ENCODE data around the gene CASK.

The CASK gene

GRCh38 chrX:41923211-41923977, at the start of gene CASK:
Gene CASK (minus strand): TSS chrX:41923554. CDS start chrX:41922988, 566 bp downstream.
- no peak for FAIRE-seq

DNA sequence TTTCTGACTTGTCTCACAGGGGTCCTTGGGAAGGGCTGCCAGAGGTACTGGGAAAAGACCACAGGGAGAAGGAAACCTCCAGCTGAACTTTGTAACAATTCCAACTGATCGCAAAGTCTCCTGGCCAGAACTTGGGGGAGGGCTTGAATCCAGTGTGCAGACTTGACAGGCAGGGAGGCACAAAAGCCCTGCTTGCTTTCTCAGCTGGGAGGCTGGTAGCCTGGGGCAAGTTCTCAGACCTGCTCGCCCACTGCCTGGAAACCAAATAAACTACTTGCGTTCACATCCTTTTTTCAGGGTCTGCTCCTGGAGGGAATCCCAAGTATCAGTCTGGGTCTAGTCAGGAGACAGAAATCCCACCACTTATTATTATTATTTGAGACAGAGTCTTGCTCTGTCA, 48.0 kb upstream of the CASK start:
- no peak for FAIRE-seq

DNA sequence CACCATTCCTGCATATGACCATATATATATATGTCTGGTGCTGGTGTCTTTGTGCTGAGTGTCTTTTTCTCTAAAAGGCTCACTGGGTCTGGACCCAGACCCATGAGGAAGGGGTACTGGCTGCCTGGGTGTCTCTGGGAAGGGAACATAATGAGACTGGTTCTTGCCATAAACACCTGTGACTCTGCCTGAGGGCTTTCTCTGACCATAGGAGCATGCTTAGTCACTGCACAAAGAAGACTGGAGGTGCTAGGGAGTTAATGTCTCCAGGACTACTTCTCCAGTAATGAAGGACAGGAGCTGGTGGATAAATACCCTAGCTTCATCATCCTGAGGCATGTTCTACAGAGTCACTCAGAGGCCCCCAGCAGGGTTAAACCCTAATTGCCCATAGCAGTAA, 47.1 kb upstream of the CASK start:
- no peak for FAIRE-seq

GRCh38 chrX:41963348-41963747, 40.0 kb upstream of the CASK start:
- FAIRE-seq: no peak

DNA sequence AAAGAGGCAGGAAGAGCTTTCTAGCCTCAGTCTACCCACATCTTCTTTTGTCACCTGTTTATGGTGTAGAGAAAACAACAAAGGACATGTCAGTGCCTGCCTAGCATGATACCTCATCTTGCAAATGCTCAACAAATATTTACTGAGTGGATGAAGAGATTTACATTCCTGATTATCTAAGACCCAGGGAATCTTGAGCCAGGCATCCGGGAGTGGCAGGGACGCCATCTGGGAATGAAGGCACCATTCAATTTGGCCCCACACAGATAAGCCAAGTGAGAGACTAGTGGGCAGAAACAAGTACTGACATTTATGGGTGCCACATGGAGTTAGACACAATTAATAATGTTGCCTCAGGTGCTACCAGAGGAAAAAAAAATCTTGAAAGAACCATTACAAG, 36.8 kb upstream of the CASK start:
- no peak for FAIRE-seq

DNA sequence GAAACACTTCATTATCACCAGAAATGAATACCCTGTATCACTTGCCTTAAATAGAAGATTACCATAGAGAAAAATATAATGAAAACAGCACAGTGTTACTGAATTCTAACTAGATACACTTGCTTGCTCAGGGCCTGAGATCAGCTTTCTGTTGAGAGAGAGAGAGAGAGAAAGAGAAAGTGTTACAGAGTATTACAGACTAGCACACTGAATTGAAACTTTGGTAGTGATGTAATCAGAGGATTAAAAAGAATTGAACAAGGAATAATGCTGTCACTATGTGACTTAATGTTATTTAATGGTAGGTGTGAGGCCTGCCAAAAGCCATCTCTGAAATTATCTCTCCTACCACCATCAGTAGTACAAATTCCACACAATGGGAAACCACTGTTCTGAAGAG, 35.5 kb upstream of the CASK start:
- no peak for FAIRE-seq

DNA sequence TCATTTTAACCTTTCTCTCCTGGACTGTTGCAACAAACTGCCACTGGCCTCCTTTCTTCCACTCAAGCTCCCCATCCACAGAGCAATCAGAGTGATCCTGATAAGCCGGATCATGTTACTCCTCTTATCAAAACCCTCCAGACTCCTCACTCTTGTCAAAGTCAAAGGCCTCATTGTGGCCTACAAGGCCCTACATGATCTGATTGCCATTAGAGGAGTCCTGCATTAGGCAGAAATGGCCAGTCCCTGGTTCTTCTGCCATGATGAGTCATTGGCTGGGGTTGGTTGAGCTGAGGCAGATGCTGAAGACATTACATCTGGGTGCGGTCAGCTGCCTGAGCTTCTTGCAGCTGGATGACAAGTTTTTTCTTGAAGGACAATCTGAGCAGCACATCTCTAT, 32.7 kb upstream of the CASK start:
- FAIRE-seq: no peak

GRCh38 chrX:41952102-41952501, 28.7 kb upstream of the CASK start:
- FAIRE-seq: no peak

DNA sequence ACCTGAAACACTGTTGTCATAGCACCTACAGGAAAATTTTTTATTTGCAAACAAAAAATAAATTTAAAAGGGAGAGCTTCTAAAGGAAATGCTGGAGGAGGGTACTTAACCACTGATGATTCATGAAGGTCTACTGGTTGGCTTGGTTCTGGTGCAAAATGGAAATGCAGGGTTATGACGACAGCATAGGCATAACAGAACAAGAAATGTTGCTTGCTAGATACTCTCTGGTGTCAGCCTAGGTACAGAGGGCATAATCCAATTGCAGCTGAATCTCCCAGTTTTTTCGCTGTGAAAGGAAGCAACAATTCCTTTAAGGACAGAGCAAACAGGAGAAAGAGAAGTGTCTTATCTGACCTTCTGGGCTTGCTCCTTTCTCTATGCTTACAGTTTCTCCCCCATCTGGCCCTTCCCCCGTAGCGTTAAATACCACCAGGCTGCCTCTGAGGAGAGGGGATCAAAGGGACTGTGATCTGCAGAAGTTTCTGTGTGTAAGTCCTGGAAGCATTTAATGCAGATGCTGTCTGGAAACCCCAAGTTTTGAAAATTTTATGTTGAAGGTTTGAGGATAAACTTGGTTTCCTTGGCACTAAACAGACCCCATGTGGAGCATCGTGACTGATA, 23.7 kb upstream of the CASK start:
- FAIRE-seq: no peak

DNA sequence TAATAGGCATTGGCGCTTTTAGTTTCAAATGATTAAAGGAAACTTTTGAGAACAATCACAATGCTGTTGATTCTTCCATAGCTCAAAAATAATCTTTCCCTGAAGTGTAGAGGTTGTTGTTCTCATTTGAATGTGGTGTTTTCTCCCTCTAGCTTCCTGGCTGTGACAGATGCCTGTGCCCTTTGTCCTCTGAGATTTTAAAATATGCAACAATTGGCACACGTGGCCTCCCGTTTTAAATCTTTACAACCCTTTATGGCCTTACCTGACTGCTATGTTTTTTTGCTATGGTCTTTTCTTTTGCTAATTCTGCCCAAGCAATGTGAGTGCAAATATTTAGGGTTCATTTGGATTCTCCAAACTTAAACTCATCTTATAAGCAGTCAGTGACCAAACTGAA, 22.9 kb upstream of the CASK start:
- no peak for FAIRE-seq

DNA sequence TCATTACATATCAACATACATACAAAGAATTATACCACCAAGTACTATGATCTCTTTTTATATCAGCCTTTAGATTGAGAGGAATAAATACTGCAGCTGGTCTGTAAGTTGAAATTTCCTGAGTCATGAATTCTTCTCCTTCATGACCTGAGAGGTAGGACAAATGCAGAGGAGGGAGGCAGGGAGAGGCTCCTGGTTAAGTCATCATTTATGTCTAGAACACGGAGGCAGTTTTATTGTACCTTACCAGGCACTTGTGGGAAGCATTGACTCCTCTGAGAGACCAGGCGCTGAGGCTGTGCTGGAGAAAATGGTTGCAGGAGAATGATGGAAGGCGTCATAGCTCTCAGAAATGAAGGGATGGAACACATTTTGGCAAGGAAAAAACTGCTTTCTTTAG, 12.5 kb upstream of the CASK start:
- FAIRE-seq: no peak

GRCh38 chrX:41933546-41933945, 10.2 kb upstream of the CASK start:
- FAIRE-seq: no peak

- no peak for FAIRE-seq
These were observed 9.5 kb upstream of the CASK start for GRCh38 chrX:41932885-41933284.

GRCh38 chrX:41931591-41931990, 8.2 kb upstream of the CASK start:
- no peak for FAIRE-seq

DNA sequence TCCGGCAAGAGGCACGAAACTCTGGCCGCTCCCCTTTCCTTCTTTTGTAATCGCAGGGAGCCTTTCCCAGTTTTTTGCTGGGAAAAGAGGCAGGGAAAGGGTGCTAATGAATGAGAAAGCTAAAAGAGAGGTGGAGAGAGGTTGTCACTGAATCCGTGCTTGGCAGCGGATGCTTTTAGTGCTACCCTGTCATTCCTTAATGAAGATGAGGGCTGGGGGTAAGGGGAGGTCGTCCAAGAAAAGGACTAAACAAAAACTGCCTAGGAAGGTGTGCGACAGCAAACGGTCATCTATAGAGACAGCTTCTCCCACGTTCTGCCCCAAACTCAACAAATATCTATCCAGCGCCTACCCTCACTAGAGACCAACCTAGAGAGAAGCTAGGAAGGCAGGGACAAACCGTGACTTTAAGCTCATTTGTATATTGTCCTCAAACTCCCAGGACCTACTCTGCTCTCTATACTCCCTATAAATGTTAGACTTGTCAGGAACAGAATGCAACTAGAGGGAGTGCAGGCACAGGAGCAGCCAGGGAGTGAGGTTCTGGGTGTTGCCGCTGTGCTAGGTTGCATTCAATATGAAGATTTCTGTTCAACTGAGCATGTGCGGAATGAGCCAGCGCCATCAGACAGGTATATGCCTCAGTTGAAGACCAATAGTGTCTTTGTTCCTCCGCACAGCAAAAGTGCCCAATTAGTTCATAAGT, 777 bp upstream of the CASK start:
- no peak for FAIRE-seq

DNA sequence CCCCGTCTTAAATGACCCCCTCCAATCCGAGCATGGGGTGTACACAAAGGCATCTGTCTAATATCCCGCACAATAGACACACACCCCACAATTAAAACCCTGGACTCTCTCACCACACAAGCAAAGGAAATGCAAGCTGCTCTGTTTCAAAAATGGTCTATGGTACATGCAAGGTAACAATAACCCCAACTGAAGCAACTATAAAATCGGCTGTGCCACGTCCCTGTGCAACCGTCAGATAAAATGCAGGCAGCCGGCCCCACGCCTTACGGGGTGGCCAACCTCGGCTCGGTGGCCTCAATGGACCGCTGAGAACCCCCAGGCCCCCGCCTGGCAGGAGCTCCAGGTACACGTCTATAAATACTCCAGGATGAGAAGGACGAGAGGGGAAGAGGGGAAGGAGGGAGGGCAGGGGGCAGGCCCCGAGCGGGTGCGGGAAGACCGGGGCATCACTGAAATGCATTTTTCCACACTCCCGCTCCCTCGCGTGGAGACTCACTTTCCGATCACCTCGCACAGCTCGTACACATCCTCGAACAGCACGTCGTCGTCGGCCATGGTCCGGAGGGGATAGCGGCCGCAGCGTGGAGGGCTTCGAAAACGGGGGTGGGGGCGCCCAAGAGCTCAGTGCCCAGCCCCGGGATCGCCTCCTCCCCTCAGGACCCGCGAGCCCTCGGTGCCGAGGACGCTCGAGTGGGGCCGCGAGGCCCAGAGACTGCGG, 763 bp downstream of the CASK start:
- FAIRE-seq: no peak

- FAIRE-seq: no peak
These were observed 1.6 kb downstream of the CASK start for GRCh38 chrX:41921492-41922430.

GRCh38 chrX:41919870-41920269, 3.5 kb downstream of the CASK start:
- no peak for FAIRE-seq

- no peak for FAIRE-seq
These were observed 5.8 kb downstream of the CASK start for GRCh38 chrX:41917517-41917916.

DNA sequence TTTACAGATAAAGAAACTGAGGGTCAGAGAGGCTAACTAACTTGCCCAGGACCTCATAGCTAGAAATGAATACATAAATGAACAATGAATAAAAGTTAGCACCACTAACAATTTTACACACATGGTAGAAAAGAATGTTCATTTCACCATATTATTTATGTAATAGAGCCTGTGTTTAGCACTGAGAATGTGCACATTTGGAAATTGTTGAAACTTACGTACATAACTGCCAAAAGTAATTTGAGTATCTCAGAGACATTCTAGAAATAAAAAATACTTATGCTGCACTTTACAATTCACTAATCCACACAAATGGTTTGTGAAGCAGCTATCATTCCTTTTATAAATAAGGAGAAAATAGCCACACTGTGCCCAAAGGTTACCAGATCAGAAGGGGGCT, 9.9 kb downstream of the CASK start:
- FAIRE-seq: no peak

DNA sequence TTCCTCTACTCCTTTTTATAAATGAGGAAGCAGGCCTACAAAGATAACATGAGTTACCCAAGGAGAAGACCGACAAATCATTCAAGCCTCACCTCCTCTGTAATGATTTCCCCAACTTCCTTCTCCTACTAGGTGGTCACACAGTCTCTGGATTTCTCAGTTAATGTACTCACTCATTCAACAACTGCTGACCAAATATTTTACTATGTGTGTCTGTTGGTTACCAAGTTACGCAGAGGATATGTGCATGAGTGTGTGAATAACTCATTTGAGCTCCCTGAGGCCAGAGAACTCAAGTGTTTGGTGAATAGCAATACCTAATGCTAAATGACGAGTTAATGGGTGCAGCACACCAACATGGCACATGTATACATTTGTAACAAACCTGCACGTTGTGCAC, 10.4 kb downstream of the CASK start:
- no peak for FAIRE-seq

- FAIRE-seq: no peak
These were observed 14.3 kb downstream of the CASK start for GRCh38 chrX:41909068-41909467.
